HCT116 (cell line): ENCODE measurements around the gene MYRF. TPM values are rescaled to one million over a fixed set of nuclear protein-coding genes. Genes with fewer than 3 reads are reported as not detected.

ENCODE experiments used
- ATAC-seq: fragments of 200-7000 bp; cut with Tn5 transposase; 2 replicates; pipeline ENCODE4 v1.9.1; 2020; ENCODE audit warnings: mild to moderate bottlenecking, moderate library complexity
- BruUV-seq: library from RNA; stranded (reverse); fragments of 400-500 nt; replicated peaks from 2 replicates; lab custom pipeline; 2021; lab: Mats Ljungman, UMichigan
- CTCF ChIA-PET: fragments of 300-600 bp; sonication (Branson Sonifier 250); formaldehyde crosslinking; loops from one replicate; lab custom pipeline; 2021; ENCODE audit warnings: antibody characterized with exemption; lab: Charles Lee
- POLR2A ChIA-PET: fragments of 300-600, 350-600 bp; sonication (Branson Sonifier 250); formaldehyde crosslinking; loops from one replicate; lab custom pipeline; 2021; ENCODE audit warnings: antibody characterized with exemption; lab: Charles Lee
- RAD21 ChIA-PET, 2 experiments: fragments of 300-600 bp; sonication (Branson Sonifier 250); formaldehyde crosslinking; loops; one replicate each; lab custom pipeline; 2023; ENCODE audit warnings: low total read pairs in 2 of 2; ENCODE audit not compliant: uncharacterized antibody in 2 of 2, unreplicated experiment in 2 of 2, low non-redundant PET in 1 of 2; lab: Charles Lee
- DNase-seq: peaks from one replicate; pipeline ENCODE4 v3.0.0-alpha.2; 2010; ENCODE audit warnings: low read depth, low spot score
- H2AFZ ChIP-seq: fragments of 200-600 bp; shearing (Covaris generic), sonication (generic); 2 replicates; pipeline ENCODE4 v1.6.1; 2017; ENCODE audit warnings: low read depth, mixed run types, mixed read lengths, antibody characterized with exemption, low read length; ENCODE audit not compliant: poor library complexity, severe bottlenecking
- H3K27ac ChIP-seq: 2 replicates; pipeline ENCODE4 v1.5.1; 2012; ENCODE audit warnings: low read depth, low read length
- H3K27me3 ChIP-seq: fragments of 200-600 bp; sonication (generic); 2 replicates; pipeline ENCODE4 v1.6.1; 2016; ENCODE audit warnings: mixed run types, low read length, mixed read lengths; ENCODE audit not compliant: insufficient read depth
- H3K36me3 ChIP-seq, 2 experiments: fragments of 200-500 bp in 1 of 2; fragments of 200-600 bp in 1 of 2; sonication (Bioruptor generic) in 1 of 2; sonication (generic) in 1 of 2; 2 replicates each; pipeline versions ENCODE4 v1.5.1 to v1.6.1; 2014 to 2016; ENCODE audit warnings: low read length in 2 of 2, inconsistent platforms in 1 of 2, mixed read lengths in 1 of 2, mixed run types in 1 of 2; ENCODE audit not compliant: insufficient read depth in 2 of 2, control insufficient read depth in 1 of 2
- H3K4me1 ChIP-seq, 2 experiments: fragments of 200-600 bp in 1 of 2; sonication (generic) in 1 of 2; 2 replicates each; pipeline versions ENCODE4 v1.5.1 to v1.6.1; 2012 to 2017; ENCODE audit warnings: low read length in 2 of 2, inconsistent platforms in 1 of 2, mild to moderate bottlenecking in 1 of 2, mixed read lengths in 1 of 2, mixed run types in 1 of 2, moderate library complexity in 1 of 2; ENCODE audit not compliant: insufficient read depth in 2 of 2, control insufficient read depth in 1 of 2
- H3K4me2 ChIP-seq: fragments of 200-600 bp; sonication (generic); 2 replicates; pipeline ENCODE4 v1.6.1; 2017; ENCODE audit warnings: mixed run types, low read length, mixed read lengths
- H3K4me3 ChIP-seq, 2 experiments: fragments of 200-600 bp in 1 of 2; sonication (generic) in 1 of 2; replicated peaks in 1 of 2; 2 replicates each; pipeline ENCODE4 v1.5.1; 2011 to 2016; ENCODE audit warnings: low read length in 2 of 2, control low read depth in 1 of 2, low read depth in 1 of 2, mild to moderate bottlenecking in 1 of 2, mixed read lengths in 1 of 2, mixed run types in 1 of 2
- H3K79me2 ChIP-seq: fragments of 200-600 bp; sonication (generic); 2 replicates; pipeline ENCODE4 v1.6.1; 2017; ENCODE audit warnings: mild to moderate bottlenecking, mixed run types, low read length, moderate library complexity, mixed read lengths; ENCODE audit not compliant: insufficient read depth
- H3K9ac ChIP-seq: fragments of 200-600 bp; sonication (generic); 2 replicates; pipeline ENCODE4 v1.6.1; 2016; ENCODE audit warnings: low read length, mixed read lengths
- H3K9me2 ChIP-seq: fragments of 200-600 bp; sonication (generic), shearing (Covaris generic); 2 replicates; pipeline ENCODE4 v1.6.1; 2017; ENCODE audit warnings: mixed run types, mild to moderate bottlenecking, moderate library complexity; ENCODE audit not compliant: insufficient read depth
- H3K9me3 ChIP-seq, 2 experiments: fragments of 200-500 bp in 1 of 2; fragments of 200-600 bp in 1 of 2; sonication (Bioruptor generic) in 1 of 2; sonication (generic) in 1 of 2; 2 replicates each; pipeline ENCODE4 v1.6.1; 2014 to 2017; ENCODE audit warnings: low read length in 2 of 2, mixed read lengths in 2 of 2, inconsistent platforms in 1 of 2, low read depth in 1 of 2, mild to moderate bottlenecking in 1 of 2, mixed run types in 1 of 2, moderate library complexity in 1 of 2; ENCODE audit not compliant: control insufficient read depth in 1 of 2, insufficient read depth in 1 of 2
- H4K20me1 ChIP-seq: fragments of 200-600 bp; sonication (generic), shearing (Covaris generic); 2 replicates; pipeline ENCODE4 v1.6.1; 2017; ENCODE audit warnings: mixed run types, mild to moderate bottlenecking, moderate library complexity; ENCODE audit not compliant: insufficient read depth
- ATF3 ChIP-seq: IDR thresholded peaks from 2 replicates; pipeline ENCODE4 v1.6.1; 2012
- CEBPB ChIP-seq: IDR thresholded peaks from 2 replicates; pipeline ENCODE4 v1.6.1; 2012; ENCODE audit warnings: low read depth
- CTCF ChIP-seq, 3 experiments: fragments of 200-600 bp in 1 of 3; sonication (generic) in 1 of 3; IDR thresholded peaks in 2 of 3; conservative IDR thresholded peaks in 1 of 3; 2 replicates each; pipeline ENCODE4 v1.5.1; 2012 to 2017; ENCODE audit warnings: low read depth in 2 of 3, low read length in 2 of 3, antibody characterized with exemption in 1 of 3, borderline replicate concordance in 1 of 3, control low read depth in 1 of 3, mild to moderate bottlenecking in 1 of 3, mixed read lengths in 1 of 3, mixed run types in 1 of 3, moderate library complexity in 1 of 3; ENCODE audit not compliant: insufficient read depth in 1 of 3
- EGR1 ChIP-seq: IDR thresholded peaks from 2 replicates; pipeline ENCODE4 v1.6.1; 2012; ENCODE audit warnings: low read depth
- EZH2phosphoT487 ChIP-seq: fragments of 200-600 bp; IDR thresholded peaks from 2 replicates; pipeline ENCODE4 v1.6.1; 2018; ENCODE audit warnings: antibody characterized with exemption, borderline replicate concordance
- FOSL1 ChIP-seq: IDR thresholded peaks from 2 replicates; pipeline ENCODE4 v1.6.1; 2012; ENCODE audit warnings: low read depth
- JUND ChIP-seq: IDR thresholded peaks from 2 replicates; pipeline ENCODE4 v1.6.1; 2012
- POLR2AphosphoS5 ChIP-seq: IDR thresholded peaks from 2 replicates; pipeline ENCODE4 v1.6.1; 2011; ENCODE audit warnings: mild to moderate bottlenecking, low read depth, low read length, moderate library complexity
- RAD21 ChIP-seq: IDR thresholded peaks from 2 replicates; pipeline ENCODE4 v1.6.1; 2012; ENCODE audit warnings: low read depth, mild to moderate bottlenecking
- REST ChIP-seq: IDR thresholded peaks from 2 replicates; pipeline ENCODE4 v1.6.1; 2012; ENCODE audit warnings: low read depth
- SRF ChIP-seq: IDR thresholded peaks from 2 replicates; pipeline ENCODE4 v1.6.1; 2012; ENCODE audit warnings: low read depth
- TCF7L2 ChIP-seq: IDR thresholded peaks from 2 replicates; pipeline ENCODE4 v1.7.0; 2011; ENCODE audit warnings: borderline replicate concordance, inconsistent platforms; ENCODE audit not compliant: insufficient read depth, insufficient read length; ENCODE audit errors: extremely low read depth
- ZFX ChIP-seq: fragments of 450-650 bp; IDR thresholded peaks from 2 replicates; pipeline ENCODE4 v1.6.1; 2017
- ZNF274 ChIP-seq: fragments of 200-500 bp; sonication (Bioruptor generic); IDR thresholded peaks from 2 replicates; pipeline ENCODE4 v1.6.1; 2014; ENCODE audit warnings: mild to moderate bottlenecking, low read depth, low read length, inconsistent platforms
- intact Hi-C: fragments of 100-400 bp; cut with micrococcal nuclease; formaldehyde crosslinking; loops from 2 replicates; pipeline ENCODE4 v1.10.0; 2022
- total RNA-seq: library from RNA; stranded (reverse); gene quantifications from one replicate; pipeline ENCODE4 v1.2.1, GENCODE V29; 2021; ENCODE audit not compliant: unreplicated experiment

MYRF gene
- total RNA-seq, 1 experiment from 2014 or later, result 52.3 TPM

- ATAC-seq (no peak), DNase-seq (no peak)
- TF ChIP-seq POLR2AphosphoS5 (no peak), FOSL1 (no peak), EGR1 (no peak), ZFX (no peak), TCF7L2 (no peak), ZNF274 (no peak), EZH2phosphoT487 (no peak), ATF3 (no peak), JUND (no peak), RAD21 (no peak), SRF (no peak), CTCF (IDR thresholded peaks at IDR 0.05 in 2 of 3, conservative IDR thresholded peaks at IDR 0.05 in 1 of 3; ENCODE audit: borderline replicate concordance in 1 of 3, insufficient read depth in 1 of 3, low read depth in 2 of 3, low read length in 2 of 3) (no peak), REST (no peak), CEBPB (no peak)
- H3K36me3 ChIP-seq, result no peaks in the 10 kb centered on the region
- no peak overlapping the region for H3K4me2 ChIP-seq
- no peaks in the 10 kb centered on the region for H3K79me2 ChIP-seq
- no peaks in the 10 kb centered on the region for H4K20me1 ChIP-seq
- ChIA-PET CTCF (no interaction called here), RAD21 (no interaction called here), POLR2A (no interaction called here)
- intact Hi-C loops, result no loop called here
- no TSS peak for BruUV-seq
- no peaks in the 10 kb centered on the region for H3K9me3 ChIP-seq
- H3K4me3 ChIP-seq, result no peak overlapping the region
- no peaks in the 10 kb centered on the region for H3K9me2 ChIP-seq
- peaks cover 0 to 5% of the 10 kb centered on the region in 2 experiments; a peak in 1 of 4 replicates for H3K4me1 ChIP-seq
- H3K9ac ChIP-seq, result no peak overlapping the region
- no peaks in the 10 kb centered on the region for H3K27me3 ChIP-seq
- H3K27ac ChIP-seq, result no peak overlapping the region
- no peak overlapping the region for H2AFZ ChIP-seq
These were observed 81.0 kb downstream of the MYRF start for GRCh38 chr11:61833471-61833870.
